ENCODE data around the gene TNRC18.

DNA sequence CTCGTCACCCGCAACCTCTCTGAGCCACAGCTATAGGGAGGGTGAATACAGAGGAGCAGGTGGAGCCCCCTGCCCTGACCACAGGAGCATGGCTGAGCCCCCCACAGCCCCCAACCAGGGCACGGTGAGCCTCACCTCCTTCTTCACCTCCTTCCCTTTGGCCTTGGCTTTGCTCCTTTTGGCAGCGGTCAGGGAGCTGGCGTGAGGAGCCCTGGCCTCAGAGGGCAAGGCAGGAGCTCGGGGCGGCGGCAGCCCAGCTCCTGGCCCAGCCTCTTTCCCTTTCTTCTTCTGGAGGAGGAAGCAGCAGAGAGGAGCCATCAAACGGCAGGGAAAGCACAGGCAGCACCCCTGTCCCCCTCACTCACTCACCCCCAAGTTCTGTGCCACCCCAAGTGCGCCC lies 98.7 kb downstream of the TNRC18 start:
- TF ChIP-seq CTCF (conservative IDR thresholded peaks at IDR 0.05) (no peak), EZH2 (IDR thresholded peaks at IDR 0.05; ENCODE audit: low read depth) (no peak)
